IMR-90 (cell line): ENCODE data around the gene RASGRP4. TPM values are rescaled to one million over a fixed set of nuclear protein-coding genes. Genes with fewer than 3 reads are reported as not detected.

Source experiments
- ATAC-seq: fragments of 200-7000 bp; cut with Tn5 transposase; 2 replicates; pipeline ENCODE4 v1.9.1; 2020; ENCODE audit warnings: low read depth, mild to moderate bottlenecking, moderate library complexity
- BruUV-seq: library from RNA; stranded (reverse); fragments of 400-500 nt; replicated peaks from 2 replicates; lab custom pipeline; 2021; lab: Mats Ljungman, UMichigan
- CTCF ChIA-PET: fragments of 300-600 bp; formaldehyde crosslinking; extraction: SDS; loops from one replicate; lab custom pipeline; 2021; ENCODE audit warnings: antibody characterized with exemption; lab: Yijun Ruan, JAX
- POLR2A ChIA-PET: fragments of 300-600 bp; sonication (Branson Sonifier 250); formaldehyde crosslinking; loops from one replicate; lab custom pipeline; 2022; ENCODE audit warnings: antibody characterized with exemption; ENCODE audit not compliant: unreplicated experiment; lab: Charles Lee
- DNase-seq: peaks from one replicate; pipeline ENCODE4 v3.0.0; 2013
- H2AFZ ChIP-seq: replicated peaks from 2 replicates; pipeline ENCODE3; 2013; ENCODE audit warnings: low read length, mild to moderate bottlenecking; ENCODE audit not compliant: poor library complexity
- H2AK5ac ChIP-seq: 2 replicates; pipeline ENCODE4 v1.6.1; 2013; ENCODE audit warnings: low read depth, low read length, inconsistent platforms
- H2AK9ac ChIP-seq: replicated peaks from 2 replicates; pipeline ENCODE3; 2013; ENCODE audit warnings: mild to moderate bottlenecking, low read depth, low read length, moderate library complexity; ENCODE audit not compliant: poor library complexity
- H2BK120ac ChIP-seq: 2 replicates; pipeline ENCODE4 v1.6.1; 2013; ENCODE audit warnings: low read depth, low read length, inconsistent platforms
- H2BK15ac ChIP-seq: 3 replicates; pipeline ENCODE4 v1.6.1; 2013; ENCODE audit warnings: low read depth, low read length, inconsistent platforms
- H2BK20ac ChIP-seq: 2 replicates; pipeline ENCODE4 v1.6.1; 2013; ENCODE audit warnings: low read depth, mild to moderate bottlenecking, inconsistent platforms, low read length, moderate library complexity
- H2BK5ac ChIP-seq: 2 replicates; pipeline ENCODE4 v1.6.1; 2013; ENCODE audit warnings: mild to moderate bottlenecking, low read depth, low read length, inconsistent platforms; ENCODE audit not compliant: poor library complexity, severe bottlenecking
- H3K14ac ChIP-seq: replicated peaks from 2 replicates; pipeline ENCODE4 v1.6.1; 2013; ENCODE audit warnings: low read depth, low read length, inconsistent platforms
- H3K18ac ChIP-seq: 2 replicates; pipeline ENCODE4 v1.6.1; 2013; ENCODE audit warnings: low read depth, low read length, control low read depth
- H3K23ac ChIP-seq: 2 replicates; pipeline ENCODE4 v1.6.1; 2013; ENCODE audit warnings: low read depth, low read length, inconsistent platforms
- H3K27ac ChIP-seq: 2 replicates; pipeline ENCODE4 v1.5.1; 2013; ENCODE audit warnings: mild to moderate bottlenecking, control low read depth, low read length; ENCODE audit not compliant: insufficient read depth
- H3K27me3 ChIP-seq: 2 replicates; pipeline ENCODE4 v1.6.1; 2013; ENCODE audit warnings: low read length; ENCODE audit not compliant: control insufficient read depth, insufficient read depth
- H3K36me3 ChIP-seq: 2 replicates; pipeline ENCODE4 v1.6.1; 2013; ENCODE audit warnings: low read length, mixed read lengths; ENCODE audit not compliant: control insufficient read depth, insufficient read depth
- H3K4ac ChIP-seq: 2 replicates; pipeline ENCODE4 v1.6.1; 2013; ENCODE audit warnings: low read depth, low read length, inconsistent platforms
- H3K4me1 ChIP-seq: 2 replicates; pipeline ENCODE4 v1.6.1; 2013; ENCODE audit warnings: low read length, mixed read lengths; ENCODE audit not compliant: control insufficient read depth, insufficient read depth
- H3K4me2 ChIP-seq: 2 replicates; pipeline ENCODE4 v1.6.1; 2013; ENCODE audit warnings: low read depth, mild to moderate bottlenecking, control low read depth, low read length, moderate library complexity
- H3K4me3 ChIP-seq: 2 replicates; pipeline ENCODE4 v1.5.1; 2013; ENCODE audit warnings: low read depth, mild to moderate bottlenecking, control low read depth, low read length, moderate library complexity; ENCODE audit not compliant: insufficient read depth
- H3K56ac ChIP-seq: 2 replicates; pipeline ENCODE4 v1.6.1; 2013; ENCODE audit warnings: low read length, inconsistent platforms; ENCODE audit not compliant: insufficient read depth; ENCODE audit errors: extremely low read depth
- H3K79me1 ChIP-seq, 2 experiments: 2 replicates each; pipeline ENCODE4 v1.6.1; 2013; ENCODE audit warnings: low read length in 2 of 2, inconsistent platforms in 1 of 2, low read depth in 1 of 2
- H3K9ac ChIP-seq: 2 replicates; pipeline ENCODE4 v1.6.1; 2013; ENCODE audit warnings: low read depth, low read length, control low read depth
- H3K9me1 ChIP-seq: 2 replicates; pipeline ENCODE4 v1.6.1; 2013; ENCODE audit warnings: low read length, inconsistent platforms; ENCODE audit not compliant: insufficient read depth
- H3K9me3 ChIP-seq: 2 replicates; pipeline ENCODE4 v1.6.1; 2013; ENCODE audit warnings: low read length; ENCODE audit not compliant: control insufficient read depth, insufficient read depth
- H4K20me1 ChIP-seq: 2 replicates; pipeline ENCODE4 v1.6.1; 2013; ENCODE audit warnings: low read length, inconsistent platforms; ENCODE audit not compliant: insufficient read depth
- H4K5ac ChIP-seq: 2 replicates; pipeline ENCODE4 v1.6.1; 2013; ENCODE audit warnings: mild to moderate bottlenecking, low read depth, low read length, control low read depth
- H4K8ac ChIP-seq, 2 experiments: 2 replicates each; pipeline ENCODE4 v1.6.1; 2013; ENCODE audit warnings: low read depth in 2 of 2, low read length in 2 of 2, control low read depth in 1 of 2, inconsistent platforms in 1 of 2
- H4K91ac ChIP-seq: 2 replicates; pipeline ENCODE4 v1.6.1; 2013; ENCODE audit warnings: low read depth, low read length, inconsistent platforms; ENCODE audit not compliant: insufficient read depth
- CEBPB ChIP-seq: IDR thresholded peaks from 2 replicates; pipeline ENCODE4 v1.6.1; 2012; ENCODE audit warnings: low read depth, low read length, improper control_type of control experiment
- FOS ChIP-seq: fragments of 150-350 bp; IDR thresholded peaks from 2 replicates; pipeline ENCODE4 v1.6.1; 2016; ENCODE audit warnings: low read depth, low read length
- MAFK ChIP-seq: IDR thresholded peaks from 2 replicates; pipeline ENCODE4 v1.6.1; 2012; ENCODE audit warnings: low read depth, low read length, improper control_type of control experiment
- MXI1 ChIP-seq: IDR thresholded peaks from 2 replicates; pipeline ENCODE4 v1.6.1; 2012; ENCODE audit warnings: low read depth, mild to moderate bottlenecking, low read length, moderate library complexity, borderline replicate concordance
- NFE2L2 ChIP-seq: fragments of 150-350 bp; IDR thresholded peaks from 2 replicates; pipeline ENCODE4 v1.6.1; 2016; ENCODE audit warnings: low read depth, mild to moderate bottlenecking, low read length
- POLR2A ChIP-seq: IDR thresholded peaks from 2 replicates; pipeline ENCODE4 v1.6.1; 2012; ENCODE audit warnings: mild to moderate bottlenecking, low read depth, low read length
- RCOR1 ChIP-seq: IDR thresholded peaks from 2 replicates; pipeline ENCODE4 v1.6.1; 2012; ENCODE audit warnings: mild to moderate bottlenecking, low read length, improper control_type of control experiment; ENCODE audit not compliant: insufficient replicate concordance
- SMC3 ChIP-seq: fragments of 150-350 bp; IDR thresholded peaks from 2 replicates; pipeline ENCODE4 v1.6.1; 2016; ENCODE audit warnings: low read depth, mild to moderate bottlenecking, antibody characterized with exemption, low read length, moderate library complexity
- WGBS, 2 experiments: methylation state at CpG; one replicate each; pipeline versions ENCODE4 v1.1.5 to v1.1.7; 2013; ENCODE audit warnings: missing lambda C conversion rate in 2 of 2; ENCODE audit not compliant: insufficient read length in 1 of 2; ENCODE audit errors: extremely low coverage in 2 of 2; 5-methylcytosine and 5-hydroxymethylcytosine counted together
- dilution Hi-C: fragments of 300-500 bp; cut with HindIII; formaldehyde crosslinking; loops from one replicate; pipeline ENCODE4 v1.14.3; 2018; ENCODE audit warnings: low sequenced_read_pairs; ENCODE audit not compliant: unreplicated experiment
- in situ Hi-C: fragments of 300-500 bp; cut with MboI; formaldehyde crosslinking; loops from 3 replicates; pipeline ENCODE4 v1.14.3; 2019; ENCODE audit warnings: low sequenced_read_pairs, inconsistent platforms, mixed read lengths
- intact Hi-C: fragments of 100-400 bp; cut with micrococcal nuclease; formaldehyde crosslinking; loops from 2 replicates; pipeline ENCODE4 v1.10.0; 2022
- polyA plus RNA-seq, 3 experiments: library from polyadenylated mRNA; depleted of rRNA; stranded (reverse); fragments of >200 nt; gene quantifications; 2 replicates each; pipeline ENCODE4 v1.2.3, GENCODE V29; 2012; ENCODE audit warnings: low replicate concordance in 1 of 3
- total RNA-seq: library from RNA; depleted of rRNA; stranded (reverse); fragments of >200 nt; gene quantifications from 2 replicates; pipeline ENCODE4 v1.2.3, GENCODE V29; 2012
- TF ChIP-seq, protein P1 (sequence below): fragments of 150-350 bp; IDR thresholded peaks from 2 replicates; pipeline ENCODE4 v1.6.1; 2016; ENCODE audit warnings: low read depth, mild to moderate bottlenecking, low read length, moderate library complexity, borderline replicate concordance

RASGRP4 gene
- total and polyA plus RNA-seq, 2 of the 4 experiments (the other 2 are of a cell fraction), result not detected

DNA sequence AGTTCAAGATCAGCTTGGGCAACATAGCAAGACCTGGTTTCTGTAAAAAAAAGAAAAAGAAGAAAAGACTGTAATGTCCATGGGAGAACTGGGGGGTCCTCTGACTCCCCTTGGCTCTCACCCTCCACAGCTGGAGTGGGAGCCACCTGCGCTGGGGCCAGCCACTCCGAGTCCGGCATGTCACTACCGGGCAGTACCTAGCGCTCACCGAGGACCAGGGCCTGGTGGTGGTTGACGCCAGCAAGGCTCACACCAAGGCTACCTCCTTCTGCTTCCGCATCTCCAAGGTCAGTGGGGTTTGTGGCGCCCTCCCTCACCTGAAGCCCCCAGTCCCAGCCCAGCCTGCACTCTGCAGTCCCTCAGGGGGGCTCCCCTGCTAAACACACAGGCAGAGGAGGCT, 22.2 kb upstream of the RASGRP4 start:
- WGBS, 2 experiments, result 60% methylated on average over 1 of the region's 9 CpGs; no CpG with 5 or more reads in 1 of the 2 experiments
- dilution Hi-C loops, result no loop called here

More for the DNA sequence above, 22.2 kb upstream of the RASGRP4 start:
- Histone ChIP-seq H3K4me2 (no peak overlapping the region), H2AK5ac (no peak overlapping the region), H3K9me1 (no peaks in the 10 kb centered on the region), H3K4me1 (no peaks in the 10 kb centered on the region), H2AK9ac (no peak overlapping the region), H3K18ac (no peak overlapping the region), H3K14ac (no peak overlapping the region), H2AFZ (no peak overlapping the region), H2BK120ac (no peak overlapping the region), H3K9me3 (no peaks in the 10 kb centered on the region), H3K27me3 (peaks cover 7% of the 10 kb centered on the region; the same call in 1 of the 2 replicates), H2BK15ac (no peak overlapping the region), H3K4ac (no peak overlapping the region), H3K9ac (no peak overlapping the region), H2BK5ac (no peak overlapping the region), H4K5ac (no peak overlapping the region), H3K27ac (no peak overlapping the region), H3K56ac (no peak overlapping the region), H3K36me3 (no peaks in the 10 kb centered on the region), H3K4me3 (no peak overlapping the region), H2BK20ac (no peak overlapping the region), H4K91ac (no peak overlapping the region), H3K79me1 (no peaks in the 10 kb centered on the region), H4K8ac (no peak overlapping the region), H3K23ac (no peak overlapping the region), H4K20me1 (no peaks in the 10 kb centered on the region)
- no peak for TF ChIP-seq MAFK
- no peak for TF ChIP-seq MXI1
- TF ChIP-seq, protein P1, sequence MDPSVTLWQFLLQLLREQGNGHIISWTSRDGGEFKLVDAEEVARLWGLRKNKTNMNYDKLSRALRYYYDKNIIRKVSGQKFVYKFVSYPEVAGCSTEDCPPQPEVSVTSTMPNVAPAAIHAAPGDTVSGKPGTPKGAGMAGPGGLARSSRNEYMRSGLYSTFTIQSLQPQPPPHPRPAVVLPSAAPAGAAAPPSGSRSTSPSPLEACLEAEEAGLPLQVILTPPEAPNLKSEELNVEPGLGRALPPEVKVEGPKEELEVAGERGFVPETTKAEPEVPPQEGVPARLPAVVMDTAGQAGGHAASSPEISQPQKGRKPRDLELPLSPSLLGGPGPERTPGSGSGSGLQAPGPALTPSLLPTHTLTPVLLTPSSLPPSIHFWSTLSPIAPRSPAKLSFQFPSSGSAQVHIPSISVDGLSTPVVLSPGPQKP, result no peak
- TF ChIP-seq SMC3, result no peak
- TF ChIP-seq CEBPB, result no peak
- TF ChIP-seq RCOR1, result no peak
- no peak for TF ChIP-seq FOS
- no peak for TF ChIP-seq POLR2A
- no peak for TF ChIP-seq NFE2L2
- CTCF ChIA-PET, result no interaction called here
- DNase-seq (no peak), ATAC-seq (no peak)
- no TSS peak for BruUV-seq
- POLR2A ChIA-PET, result no interaction called here
- intact Hi-C loops, result no loop called here
- in situ Hi-C loops, result no loop called here
